ENCODE measurements around the gene FOXN1.

The FOXN1 gene

GRCh38 chr17:28526381-28526780 is 20.2 kb downstream of the FOXN1 start:
- DNase-seq (ENCODE audit: low read depth) = no peak

- no peak for DNase-seq (ENCODE audit: low read depth)
These were observed 21.1 kb downstream of the FOXN1 start for GRCh38 chr17:28527181-28527681.

- DNase-seq (ENCODE audit: low read depth) = no peak
These were observed 21.7 kb downstream of the FOXN1 start for GRCh38 chr17:28527859-28528258.

- peak; percentile 23 for DNase-seq (ENCODE audit: low read depth)
These were observed 22.3 kb downstream of the FOXN1 start for GRCh38 chr17:28528327-28529012.

GRCh38 chr17:28529013-28529400 is 22.9 kb downstream of the FOXN1 start:
- no peak for DNase-seq (ENCODE audit: low read depth)

GRCh38 chr17:28530250-28530649 is 24.1 kb downstream of the FOXN1 start:
- DNase-seq (ENCODE audit: low read depth) = no peak

- DNase-seq (ENCODE audit: low read depth) = no peak
These were observed 24.8 kb downstream of the FOXN1 start for GRCh38 chr17:28530926-28531325.

GRCh38 chr17:28532050-28532960 is 26.2 kb downstream of the FOXN1 start:
- no peak for DNase-seq (ENCODE audit: low read depth)

GRCh38 chr17:28533091-28533807 is 27.1 kb downstream of the FOXN1 start:
- no peak for DNase-seq (ENCODE audit: low read depth)

GRCh38 chr17:28534740-28535375 is 28.7 kb downstream of the FOXN1 start:
- no peak for DNase-seq (ENCODE audit: low read depth)

GRCh38 chr17:28536532-28537218 is 30.5 kb downstream of the FOXN1 start:
- no peak for DNase-seq (ENCODE audit: low read depth)

GRCh38 chr17:28537219-28537610 is 31.1 kb downstream of the FOXN1 start:
- DNase-seq (ENCODE audit: low read depth) = no peak

- no peak for DNase-seq (ENCODE audit: low read depth)
These were observed 32.2 kb downstream of the FOXN1 start for GRCh38 chr17:28538296-28538895.

- DNase-seq (ENCODE audit: low read depth) = no peak
These were observed 34.1 kb downstream of the FOXN1 start for GRCh38 chr17:28540231-28540630.

GRCh38 chr17:28541439-28541838 is 35.3 kb downstream of the FOXN1 start:
- no peak for DNase-seq (ENCODE audit: low read depth)

- DNase-seq (ENCODE audit: low read depth) = no peak
These were observed 38.4 kb downstream of the FOXN1 start for GRCh38 chr17:28544402-28545140.

GRCh38 chr17:28545141-28545503 is 39.0 kb downstream of the FOXN1 start:
- DNase-seq (ENCODE audit: low read depth) = no peak

- DNase-seq (ENCODE audit: low read depth) = no peak
These were observed 39.8 kb downstream of the FOXN1 start for GRCh38 chr17:28545787-28546415.

- DNase-seq (ENCODE audit: low read depth) = no peak
These were observed 41.0 kb downstream of the FOXN1 start for GRCh38 chr17:28547096-28547622.

Data from GM04504 (cell line).